22Rv1 (cell line): ENCODE measurements around the gene AMIGO2.
"Not testable (repeated sequence)": the region's sequence is repeated elsewhere in the genome, so short reads cannot be mapped to it uniquely, and the experiment has no call there.

Experiments used
- H3K27ac ChIP-seq: fragments of 450-650 bp; 2 replicates; pipeline ENCODE4 v1.5.1; 2017
- CTCF ChIP-seq: fragments of 450-650 bp; IDR thresholded peaks from 2 replicates; pipeline ENCODE4 v1.5.1; 2017; ENCODE audit warnings: mild to moderate bottlenecking
- ZFX ChIP-seq: fragments of 450-650 bp; IDR thresholded peaks from 2 replicates; pipeline ENCODE4 v1.6.1; 2017; ENCODE audit warnings: antibody characterized with exemption, borderline replicate concordance

AMIGO2 gene

DNA sequence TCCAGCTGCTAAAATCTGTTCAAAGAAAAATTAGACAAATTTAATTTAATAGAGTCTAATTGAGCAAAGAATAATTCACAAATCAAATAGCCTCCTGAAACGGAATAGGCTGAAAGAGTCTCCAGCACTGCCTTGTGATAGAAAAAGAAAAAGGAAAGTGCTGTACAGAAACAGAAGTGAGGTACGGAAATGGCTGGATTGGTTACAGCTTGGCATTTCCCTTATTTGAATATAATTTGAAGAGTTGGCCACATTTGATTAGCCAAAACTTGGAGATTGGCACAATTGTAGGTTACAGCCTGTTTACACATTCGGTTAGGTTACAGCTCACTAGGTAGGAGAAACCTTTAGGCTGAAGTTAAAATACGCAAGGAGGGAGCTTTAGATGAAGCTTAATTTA lies 25.1 kb downstream of the AMIGO2 start:
- TF ChIP-seq ZFX: no peak
- no peak for TF ChIP-seq CTCF
- H3K27ac ChIP-seq: no peak overlapping the region

DNA sequence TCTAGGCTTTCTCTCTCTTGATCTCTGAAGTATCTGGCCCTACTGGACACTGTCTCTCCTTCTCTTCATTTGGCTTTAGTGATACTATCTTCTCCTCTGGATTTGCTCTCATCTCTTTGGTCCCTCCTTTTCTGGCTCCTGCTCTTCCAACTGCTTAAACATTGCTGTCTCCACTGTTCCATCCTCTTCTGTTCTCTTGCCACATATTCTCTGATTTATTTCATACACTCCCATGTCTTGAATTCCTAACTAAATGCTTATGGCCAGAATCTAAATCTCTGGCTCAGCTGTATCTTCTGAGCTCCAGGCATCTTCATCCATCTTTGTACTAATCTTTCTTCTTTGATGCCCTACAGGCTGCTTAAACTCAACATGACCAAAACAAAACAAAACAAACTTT lies 25.8 kb downstream of the AMIGO2 start:
- no peak for TF ChIP-seq CTCF
- TF ChIP-seq ZFX: no peak
- no peak overlapping the region for H3K27ac ChIP-seq

DNA sequence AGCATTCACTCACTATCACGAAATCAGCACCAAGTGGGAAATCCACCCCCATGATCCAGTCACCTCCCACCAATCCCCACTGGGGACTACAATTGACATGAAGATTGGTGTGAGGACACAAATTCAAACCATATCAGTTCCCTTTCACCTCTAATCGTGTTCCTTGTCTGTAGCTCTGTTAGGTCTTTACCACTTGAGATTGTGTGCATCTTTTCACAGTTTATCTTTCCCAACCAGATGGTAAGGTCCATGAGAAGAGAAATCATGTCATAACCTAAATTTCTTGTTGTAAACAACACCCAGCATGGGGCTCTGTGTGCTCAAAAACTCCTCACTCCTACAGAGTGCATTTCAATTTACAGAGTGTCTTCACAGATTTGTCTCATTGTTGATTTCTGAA lies 27.5 kb downstream of the AMIGO2 start:
- H3K27ac ChIP-seq: no peak overlapping the region
- TF ChIP-seq ZFX (no peak), CTCF (no peak)

- not testable (repeated sequence) for H3K27ac ChIP-seq
These were observed 28.5 kb downstream of the AMIGO2 start for GRCh38 chr12:47051291-47051690.

DNA sequence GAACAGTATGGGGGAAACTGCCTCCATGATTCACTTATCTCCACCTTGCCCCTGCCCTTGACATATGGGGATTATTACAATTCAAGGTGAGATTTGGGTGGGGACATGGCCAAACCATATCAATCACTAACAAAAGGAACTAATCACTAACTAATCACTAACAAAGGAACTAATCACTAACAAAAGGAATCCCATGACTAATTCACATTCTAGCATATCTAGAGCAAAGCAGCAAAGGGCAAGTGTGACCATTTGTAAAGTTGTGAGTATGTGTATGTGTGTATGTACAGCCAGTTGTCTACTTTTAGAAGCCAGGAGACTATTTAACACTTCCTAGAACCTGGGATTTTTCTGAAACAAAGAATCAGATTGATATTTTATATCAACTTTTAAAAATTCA lies 31.2 kb downstream of the AMIGO2 start:
- no peak for TF ChIP-seq CTCF
- no peak for TF ChIP-seq ZFX
- H3K27ac ChIP-seq: no peak overlapping the region

DNA sequence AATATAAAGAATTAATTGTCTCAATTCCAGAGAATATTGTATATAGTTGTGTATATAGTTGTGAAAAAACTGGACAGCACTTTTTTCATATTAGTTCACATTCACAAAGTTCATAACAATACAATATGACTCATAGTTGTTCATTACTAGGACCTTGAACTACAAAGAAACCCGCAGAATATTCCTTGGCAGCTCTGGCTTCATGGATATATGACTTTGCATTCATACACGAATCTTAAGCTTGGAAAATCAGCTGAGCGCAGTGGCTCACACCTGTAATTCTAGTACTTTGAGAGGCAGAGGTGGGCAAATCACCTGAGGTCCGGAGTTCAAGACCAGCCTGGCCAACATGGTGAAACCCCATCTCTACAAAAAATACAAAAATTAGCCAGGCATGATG lies 38.4 kb downstream of the AMIGO2 start:
- no peak overlapping the region for H3K27ac ChIP-seq
- TF ChIP-seq ZFX (no peak), CTCF (no peak)

GRCh38 chr12:47039756-47040155 lies 40.0 kb downstream of the AMIGO2 start:
- TF ChIP-seq ZFX (no peak), CTCF (no peak)
- H3K27ac ChIP-seq: peak overlapping the region; percentile 87

GRCh38 chr12:47039079-47039478 lies 40.7 kb downstream of the AMIGO2 start:
- TF ChIP-seq ZFX (no peak), CTCF (no peak)
- H3K27ac ChIP-seq: peak overlapping the region; percentile 87
